BLaER1 treated with 17β-estradiol and CSF1 and Interleukin-3, amounts not matched to agents 10 nM and 100 nM (cell line): ENCODE data around the gene ARV1.

Source experiments
- H3K27ac ChIP-seq, 11 experiments: shearing (Covaris generic); formaldehyde crosslinking; 2 replicates each; pipeline ENCODE4 v1.8.1; 2022
- H3K27me3 ChIP-seq, 11 experiments: shearing (Covaris generic); formaldehyde crosslinking; 2 replicates each; pipeline ENCODE4 v1.8.1; 2022
- H3K36me3 ChIP-seq, 11 experiments: shearing (Covaris generic); formaldehyde crosslinking; 2 replicates each; pipeline ENCODE4 v1.8.1; 2022
- H3K4me1 ChIP-seq, 10 experiments: shearing (Covaris generic); formaldehyde crosslinking; 2 replicates each; pipeline ENCODE4 v1.8.1; 2022
- H3K4me2 ChIP-seq, 11 experiments: shearing (Covaris generic); formaldehyde crosslinking; 2 replicates each; pipeline ENCODE4 v1.8.1; 2022
- H3K4me3 ChIP-seq, 10 experiments: shearing (Covaris generic); formaldehyde crosslinking; 2 replicates each; pipeline ENCODE4 v1.8.1; 2022
- H3K9ac ChIP-seq, 11 experiments: shearing (Covaris generic); formaldehyde crosslinking; 2 replicates each; pipeline ENCODE4 v1.8.1; 2022
- H3K9me3 ChIP-seq, 11 experiments: shearing (Covaris generic); formaldehyde crosslinking; replicated peaks in 1 of 11; 2 replicates each; pipeline ENCODE4 v1.8.1; 2022
- H4K20me1 ChIP-seq, 11 experiments: shearing (Covaris generic); formaldehyde crosslinking; 2 replicates each; pipeline ENCODE4 v1.8.1; 2022
- Cebpa-rat ChIP-seq, 11 experiments: shearing (Covaris generic); IDR thresholded peaks; 2 replicates each; pipeline ENCODE4 v1.8.1; 2022

Gene ARV1

GRCh38 chr1:230970432-230970831, 8.5 kb upstream of the ARV1 start:
- no peak overlapping the region for H3K4me2 ChIP-seq
- H3K9ac ChIP-seq: no peak overlapping the region
- no peak for TF ChIP-seq Cebpa-rat (IDR thresholded peaks at IDR 0.05)
- H3K36me3 ChIP-seq: peaks cover 0 to 18% (median 7%) of the 10 kb centered on the region in 11 experiments; a peak in 9 of 22 replicates
- H4K20me1 ChIP-seq: peaks cover 0 to 47% (median 0%) of the 10 kb centered on the region in 11 experiments; a peak in 3 of 22 replicates
- peaks cover 0 to 3% (median 2%) of the 10 kb centered on the region in 11 experiments; a peak in 2 of 22 replicates for H3K9me3 ChIP-seq
- H3K4me1 ChIP-seq: peaks cover 23 to 37% (median 27%) of the 10 kb centered on the region in 10 experiments
- no peaks in the 10 kb centered on the region for H3K27me3 ChIP-seq
- no peak overlapping the region for H3K27ac ChIP-seq
- H3K4me3 ChIP-seq: no peak overlapping the region

GRCh38 chr1:230971771-230972170, 7.1 kb upstream of the ARV1 start:
- TF ChIP-seq Cebpa-rat (IDR thresholded peaks at IDR 0.05): no peak
- no peaks in the 10 kb centered on the region for H3K27me3 ChIP-seq
- peak overlapping the region in 3 of 11 experiments; percentile 15 to 75 (median 23); a peak in 1 of 22 replicates for H3K27ac ChIP-seq
- H3K4me2 ChIP-seq: peak overlapping the region; percentile 39 to 83 (median 64); a peak in 18 of 22 replicates
- peaks cover 36 to 48% (median 39%) of the 10 kb centered on the region in 10 experiments for H3K4me1 ChIP-seq
- H3K36me3 ChIP-seq: peaks cover 7 to 28% (median 15%) of the 10 kb centered on the region in 11 experiments; a peak in 17 of 22 replicates
- H3K9me3 ChIP-seq: no peaks in the 10 kb centered on the region
- H3K4me3 ChIP-seq: no peak overlapping the region
- H3K9ac ChIP-seq: no peak overlapping the region
- peaks cover 0 to 40% (median 0%) of the 10 kb centered on the region in 11 experiments; a peak in 3 of 22 replicates for H4K20me1 ChIP-seq

DNA sequence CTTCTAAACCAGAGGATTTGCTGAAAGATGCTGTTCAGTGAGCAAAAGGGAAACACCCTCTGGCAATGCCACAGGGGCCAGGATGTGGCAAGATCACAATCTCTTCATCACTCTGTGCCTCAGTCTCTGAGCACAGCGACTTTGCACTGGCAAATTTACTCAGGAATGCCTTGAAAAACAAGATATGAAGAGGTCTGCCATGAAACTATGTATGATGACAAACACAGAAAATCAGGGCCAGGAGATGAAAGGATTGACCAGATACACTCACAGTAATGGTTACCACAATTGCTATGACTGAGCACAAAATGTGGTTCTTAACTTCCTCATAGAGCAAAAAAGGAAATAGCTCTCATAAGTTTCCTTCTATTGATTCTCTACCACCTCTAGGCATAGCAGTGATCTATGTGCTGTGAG, 6.0 kb upstream of the ARV1 start:
- TF ChIP-seq Cebpa-rat (IDR thresholded peaks at IDR 0.05): peak in 1 of 11 experiments; percentile 57; a peak in 1 of 22 replicates
- peaks cover 7 to 28% (median 15%) of the 10 kb centered on the region in 11 experiments; a peak in 17 of 22 replicates for H3K36me3 ChIP-seq
- no peaks in the 10 kb centered on the region for H3K9me3 ChIP-seq
- peak overlapping the region in 10 of 11 experiments; percentile 24 to 77 (median 56); a peak in 19 of 22 replicates for H3K27ac ChIP-seq
- 0 out of 20 replicates have a peak overlapping the region, but pooled peaks of 1 of the 10 experiments have one; percentile 3 for H3K4me3 ChIP-seq
- no peaks in the 10 kb centered on the region for H3K27me3 ChIP-seq
- H3K9ac ChIP-seq: peak overlapping the region in 5 of 11 experiments; percentile 16 to 41 (median 33); a peak in 6 of 22 replicates
- H3K4me2 ChIP-seq: peak overlapping the region; percentile 39 to 83 (median 64)
- H3K4me1 ChIP-seq: peaks cover 42 to 59% (median 48%) of the 10 kb centered on the region in 10 experiments
- peaks cover 0 to 39% (median 0%) of the 10 kb centered on the region in 11 experiments; a peak in 3 of 22 replicates for H4K20me1 ChIP-seq

GRCh38 chr1:230975636-230976035, 3.3 kb upstream of the ARV1 start:
- H3K27ac ChIP-seq: no peak overlapping the region
- peak overlapping the region in 9 of 11 experiments; percentile 82 to 97 (median 89); a peak in 12 of 22 replicates for H3K4me2 ChIP-seq

DNA sequence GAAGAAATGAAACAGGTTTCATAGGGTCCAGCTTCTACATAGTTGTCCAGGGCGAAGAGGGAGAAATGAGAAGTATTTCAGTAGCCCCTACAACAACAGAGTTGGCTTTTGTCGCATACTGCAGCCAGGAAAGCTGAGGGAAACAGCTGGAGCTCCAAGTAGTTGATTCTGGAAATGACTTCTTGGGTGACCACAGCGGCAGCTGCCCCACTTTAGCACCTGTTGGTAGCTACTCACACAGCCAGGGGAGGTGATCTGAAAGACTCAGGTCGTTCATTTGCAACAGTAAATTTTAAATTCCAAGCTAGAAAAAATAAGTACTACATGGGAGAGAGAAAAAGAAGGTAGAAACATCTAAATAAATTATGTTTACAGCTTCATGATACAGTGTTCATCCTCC, 2.5 kb upstream of the ARV1 start:
- TF ChIP-seq Cebpa-rat (IDR thresholded peaks at IDR 0.05): no peak
- Histone ChIP-seq H3K4me3 (no peak overlapping the region), H3K9me3 (no peaks in the 10 kb centered on the region), H4K20me1 (peaks cover 0 to 19% (median 0%) of the 10 kb centered on the region in 11 experiments; a peak in 3 of 22 replicates), H3K27me3 (no peaks in the 10 kb centered on the region), H3K27ac (peak overlapping the region in 2 of 11 experiments; percentile 71 to 79; a peak in 4 of 22 replicates), H3K4me2 (peak overlapping the region; percentile 82 to 97 (median 89); a peak in 21 of 22 replicates), H3K36me3 (peaks cover 6 to 25% (median 13%) of the 10 kb centered on the region in 11 experiments; a peak in 16 of 22 replicates), H3K9ac (peak overlapping the region in 2 of 11 experiments; percentile 77 to 84; a peak in 1 of 22 replicates), H3K4me1 (peaks cover 59 to 74% (median 65%) of the 10 kb centered on the region in 10 experiments)

More at GRCh38 chr1:230975636-230976035, 3.3 kb upstream of the ARV1 start:
- no peak for TF ChIP-seq Cebpa-rat (IDR thresholded peaks at IDR 0.05)
- Histone ChIP-seq H3K4me1 (peaks cover 54 to 73% (median 63%) of the 10 kb centered on the region in 10 experiments), H3K27me3 (no peaks in the 10 kb centered on the region), H3K9me3 (no peaks in the 10 kb centered on the region), H3K9ac (no peak overlapping the region), H3K4me3 (no peak overlapping the region), H4K20me1 (peaks cover 0 to 21% (median 0%) of the 10 kb centered on the region in 11 experiments; a peak in 3 of 22 replicates), H3K36me3 (peaks cover 0 to 19% (median 8%) of the 10 kb centered on the region in 11 experiments; a peak in 14 of 22 replicates)

DNA sequence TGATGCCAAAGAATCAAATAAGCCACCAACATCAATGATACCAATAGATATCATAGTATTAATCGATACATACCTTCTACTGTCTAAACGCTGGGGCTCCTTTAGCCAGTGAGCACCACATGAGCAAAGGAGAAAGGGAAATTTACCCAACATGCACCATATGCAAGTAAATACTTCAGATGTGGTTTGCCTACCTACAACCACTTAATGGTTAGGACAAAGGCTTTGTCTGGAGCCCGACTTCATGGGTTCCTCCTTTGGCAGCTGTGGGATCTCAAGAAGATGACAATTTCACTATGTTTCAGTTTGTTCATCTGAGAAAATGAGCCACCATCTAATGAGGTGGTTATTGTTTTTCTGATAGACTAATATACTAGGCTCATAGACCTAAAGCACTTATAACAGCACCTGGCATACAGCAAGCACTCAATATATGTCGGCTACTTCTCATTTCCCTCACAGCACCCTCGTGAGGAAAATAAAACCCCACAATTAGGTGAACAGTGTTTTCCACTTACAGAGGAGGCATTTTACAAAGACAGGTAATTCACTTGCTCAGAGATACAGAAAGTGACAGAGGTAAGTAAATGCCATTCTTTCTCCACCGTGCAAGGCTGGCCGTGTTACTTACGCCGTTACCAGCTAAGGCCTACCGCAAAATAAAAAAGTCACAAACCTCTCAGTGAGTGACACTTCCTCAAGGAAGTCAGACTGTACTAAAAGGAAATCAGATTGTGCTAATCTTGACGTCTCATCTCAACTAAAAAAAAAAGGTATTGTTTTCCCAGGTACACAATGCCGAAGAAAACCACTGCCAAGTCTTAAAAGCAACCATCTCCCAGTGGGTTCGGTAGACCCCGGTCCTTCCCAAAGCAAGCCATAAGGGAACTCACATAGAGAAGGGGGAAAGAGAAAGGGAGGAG, 1.8 kb upstream of the ARV1 start:
- Histone ChIP-seq H3K27me3 (no peaks in the 10 kb centered on the region), H3K27ac (peak overlapping the region; percentile 8 to 79 (median 71); a peak in 21 of 22 replicates), H3K4me1 (peaks cover 53 to 67% (median 58%) of the 10 kb centered on the region in 10 experiments), H3K4me2 (peak overlapping the region; percentile 82 to 97 (median 89)), H3K36me3 (peaks cover 12 to 32% (median 19%) of the 10 kb centered on the region in 11 experiments; a peak in 18 of 22 replicates), H3K4me3 (peak overlapping the region; percentile 70 to 89 (median 82)), H4K20me1 (peaks cover 0 to 12% (median 0%) of the 10 kb centered on the region in 11 experiments; a peak in 3 of 22 replicates), H3K9ac (peak overlapping the region; percentile 72 to 85 (median 83)), H3K9me3 (no peaks in the 10 kb centered on the region)
- TF ChIP-seq Cebpa-rat (IDR thresholded peaks at IDR 0.05): no peak

DNA sequence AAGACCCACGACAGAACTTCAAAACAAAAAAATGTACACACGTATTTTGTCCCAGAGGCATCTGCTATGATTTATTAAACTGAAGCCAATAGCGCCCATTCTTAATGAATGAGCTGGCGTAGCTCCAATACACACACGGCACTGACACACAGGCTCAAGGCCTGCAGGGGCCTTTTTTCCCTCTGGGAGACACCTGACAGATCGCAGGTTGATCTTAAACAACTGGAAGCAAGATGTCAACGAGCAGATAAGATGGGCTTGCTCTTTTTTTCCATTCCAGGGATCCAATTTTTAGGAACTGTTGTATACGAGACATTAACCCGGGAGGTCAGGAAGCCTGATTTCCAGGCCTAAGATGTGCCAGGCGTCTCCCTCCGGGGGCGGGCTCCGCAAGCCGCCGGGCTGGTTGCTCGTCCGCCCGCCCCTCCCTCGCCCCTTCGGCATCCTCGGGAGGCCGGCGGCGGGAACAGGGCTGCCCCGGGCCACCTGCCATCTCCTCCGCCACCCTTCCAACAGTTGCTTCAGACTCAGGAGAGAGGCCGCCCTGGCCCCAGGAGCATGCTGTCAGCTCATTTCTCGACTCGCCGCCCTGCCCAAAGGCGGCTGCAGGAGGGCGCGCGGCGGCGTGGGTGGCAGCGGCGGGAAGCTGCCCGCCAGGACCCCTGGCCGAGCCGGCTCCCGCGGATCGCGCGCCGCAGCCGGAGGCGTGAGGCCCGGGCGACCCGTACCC, 968 bp upstream of the ARV1 start:
- no peak for TF ChIP-seq Cebpa-rat (IDR thresholded peaks at IDR 0.05)
- peak overlapping the region; percentile 82 to 97 (median 89) for H3K4me2 ChIP-seq
- no peaks in the 10 kb centered on the region for H3K9me3 ChIP-seq
- peaks cover 12 to 33% (median 20%) of the 10 kb centered on the region in 11 experiments; a peak in 18 of 22 replicates for H3K36me3 ChIP-seq
- peaks cover 45 to 58% (median 50%) of the 10 kb centered on the region in 10 experiments for H3K4me1 ChIP-seq
- H3K27me3 ChIP-seq: no peaks in the 10 kb centered on the region
- peak overlapping the region; percentile 70 to 89 (median 82) for H3K4me3 ChIP-seq
- H3K27ac ChIP-seq: peak overlapping the region; percentile 8 to 79 (median 71); a peak in 21 of 22 replicates
- peak overlapping the region; percentile 72 to 85 (median 83) for H3K9ac ChIP-seq
- H4K20me1 ChIP-seq: peaks cover 0 to 5% (median 0%) of the 10 kb centered on the region in 11 experiments; a peak in 3 of 22 replicates

DNA sequence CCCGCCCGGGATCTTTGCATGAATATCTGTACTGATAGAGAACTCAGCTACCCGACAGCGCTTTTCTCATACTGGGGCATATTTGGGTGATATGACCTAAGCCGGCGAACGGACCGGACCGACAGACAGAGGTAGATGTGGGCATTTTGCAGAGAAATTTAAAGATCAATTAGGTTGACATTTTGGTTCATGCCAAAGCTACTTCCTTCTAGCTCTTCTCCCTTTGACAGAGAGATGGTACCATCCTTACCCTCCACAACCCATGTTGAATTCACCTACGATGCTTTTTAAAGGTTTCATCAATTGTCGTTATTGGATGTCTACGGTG, 459 bp downstream of the ARV1 start:
- Histone ChIP-seq H4K20me1 (no peaks in the 10 kb centered on the region; a peak in 1 of 22 replicates), H3K9ac (peak overlapping the region; percentile 72 to 84 (median 78)), H3K36me3 (peaks cover 12 to 33% (median 22%) of the 10 kb centered on the region in 11 experiments; a peak in 18 of 22 replicates), H3K27me3 (no peaks in the 10 kb centered on the region), H3K4me1 (peaks cover 32 to 47% (median 41%) of the 10 kb centered on the region in 10 experiments), H3K4me3 (peak overlapping the region; percentile 70 to 89 (median 82)), H3K27ac (peak overlapping the region; percentile 31 to 74 (median 66); a peak in 20 of 22 replicates), H3K9me3 (no peaks in the 10 kb centered on the region), H3K4me2 (peak overlapping the region; percentile 84 to 97 (median 90))
- no peak for TF ChIP-seq Cebpa-rat (IDR thresholded peaks at IDR 0.05)
